HEK293T (cell line): ENCODE data around the gene KIF13A.

ENCODE experiments used
- BHLHE40 ChIP-seq: fragments of 450-650 bp; IDR thresholded peaks from 2 replicates; pipeline ENCODE4 v1.6.1; 2016; ENCODE audit warnings: mild to moderate bottlenecking, moderate library complexity, borderline replicate concordance
- FOXK2 ChIP-seq: fragments of 450-650 bp; IDR thresholded peaks from 2 replicates; pipeline ENCODE4 v1.6.1; 2016; ENCODE audit warnings: mild to moderate bottlenecking

- TF ChIP-seq FOXK2 (no peak), BHLHE40 (no peak)
These were observed 17.0 kb upstream of the KIF13A start for GRCh38 chr6:18004256-18004985.
